Caki2 (cell line): ENCODE results near the gene TBC1D4. TPM values are rescaled to one million over a fixed set of nuclear protein-coding genes. Genes with fewer than 3 reads are reported as not detected.

Source experiments
- total RNA-seq: library from RNA; depleted of rRNA; stranded (reverse); fragments of >200 nt; shearing (Covaris generic); gene quantifications from 2 replicates; pipeline ENCODE4 v1.2.3, GENCODE V29; 2014; ENCODE audit warnings: low replicate concordance; rRNA removed

Gene TBC1D4
- total RNA-seq, 1 experiment from 2014 or later, result 9.0 TPM

Other genes with a start within 250 kb of the TBC1D4 start
- gene COMMD6, start 55.7 kb upstream of the TBC1D4 start, total RNA-seq, result 107 and 140 TPM in 2 replicates
- 13.2 and 25.0 TPM in 2 replicates for gene UCHL3, start 67.6 kb upstream of the TBC1D4 start, total RNA-seq
- 9.3 and 15.9 TPM in 2 replicates for gene LMO7, start 154.2 kb upstream of the TBC1D4 start, total RNA-seq